ENCODE measurements around the gene GIPC3.

- TF ChIP-seq, protein P1, sequence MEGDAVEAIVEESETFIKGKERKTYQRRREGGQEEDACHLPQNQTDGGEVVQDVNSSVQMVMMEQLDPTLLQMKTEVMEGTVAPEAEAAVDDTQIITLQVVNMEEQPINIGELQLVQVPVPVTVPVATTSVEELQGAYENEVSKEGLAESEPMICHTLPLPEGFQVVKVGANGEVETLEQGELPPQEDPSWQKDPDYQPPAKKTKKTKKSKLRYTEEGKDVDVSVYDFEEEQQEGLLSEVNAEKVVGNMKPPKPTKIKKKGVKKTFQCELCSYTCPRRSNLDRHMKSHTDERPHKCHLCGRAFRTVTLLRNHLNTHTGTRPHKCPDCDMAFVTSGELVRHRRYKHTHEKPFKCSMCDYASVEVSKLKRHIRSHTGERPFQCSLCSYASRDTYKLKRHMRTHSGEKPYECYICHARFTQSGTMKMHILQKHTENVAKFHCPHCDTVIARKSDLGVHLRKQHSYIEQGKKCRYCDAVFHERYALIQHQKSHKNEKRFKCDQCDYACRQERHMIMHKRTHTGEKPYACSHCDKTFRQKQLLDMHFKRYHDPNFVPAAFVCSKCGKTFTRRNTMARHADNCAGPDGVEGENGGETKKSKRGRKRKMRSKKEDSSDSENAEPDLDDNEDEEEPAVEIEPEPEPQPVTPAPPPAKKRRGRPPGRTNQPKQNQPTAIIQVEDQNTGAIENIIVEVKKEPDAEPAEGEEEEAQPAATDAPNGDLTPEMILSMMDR (IDR thresholded peaks at IDR 0.05): no peak
- no peak for TF ChIP-seq POLR2A (IDR thresholded peaks at IDR 0.05)
- no peak for TF ChIP-seq EP300 (IDR thresholded peaks at IDR 0.05)
- no peak for TF ChIP-seq POLR2AphosphoS5 (IDR thresholded peaks at IDR 0.05)
Measured at GRCh38 chr19:3633559-3633988, 48.3 kb downstream of the GIPC3 start.
